GM12878 (cell line): ENCODE data around the gene CMSS1. TPM values are rescaled to one million over a fixed set of nuclear protein-coding genes. Genes with fewer than 3 reads are reported as not detected.

ENCODE experiments used
- ATAC-seq: fragments of 200-7000 bp; cut with Tn5 transposase; 3 replicates; pipeline ENCODE4 v1.9.1; 2020; ENCODE audit warnings: mild to moderate bottlenecking, moderate library complexity
- BruUV-seq: library from RNA; stranded (reverse); fragments of 400-500 nt; replicated peaks from 2 replicates; lab custom pipeline; 2021; lab: Mats Ljungman, UMichigan
- CTCF ChIA-PET: fragments of 300-600 bp; sonication (Branson Sonifier 250); formaldehyde crosslinking; extraction: SDS; loops from one replicate; lab custom pipeline; 2021; ENCODE audit warnings: inconsistent platforms; lab: Yijun Ruan, JAX
- POLR2A ChIA-PET: fragments of 350-600 bp; formaldehyde crosslinking; extraction: SDS; loops from one replicate; lab custom pipeline; 2021; ENCODE audit warnings: inconsistent platforms; lab: Charles Lee
- RAD21 ChIA-PET: fragments of 300-600 bp; sonication (Branson Sonifier 250); formaldehyde crosslinking; loops from one replicate; lab custom pipeline; 2023; ENCODE audit warnings: antibody characterized with exemption; ENCODE audit not compliant: unreplicated experiment; lab: Charles Lee
- SMC1A ChIA-PET: fragments of 300-600 bp; sonication (Branson Sonifier 250); formaldehyde crosslinking; loops from one replicate; lab custom pipeline; 2023; ENCODE audit not compliant: unreplicated experiment, uncharacterized antibody; lab: Charles Lee
- DNase-seq: peaks from one replicate; pipeline ENCODE4 v3.0.0-alpha.2; 2011; ENCODE audit warnings: low read depth, low spot score
- FAIRE-seq: peaks from 3 replicates; lab custom pipeline; 2011; peaks lifted over from hg19 to GRCh38; lab: Jason Lieb, UNC
- H2AFZ ChIP-seq: 2 replicates; pipeline ENCODE4 v1.6.0; 2011; ENCODE audit warnings: low read depth, low read length, control low read depth; ENCODE audit not compliant: control insufficient read depth
- H3K27ac ChIP-seq: 2 replicates; pipeline ENCODE4 v1.5.1; 2011; ENCODE audit warnings: control low read depth; ENCODE audit not compliant: control insufficient read depth, insufficient read depth
- H3K27me3 ChIP-seq, 2 experiments: replicated peaks in 1 of 2; 2 replicates each; pipeline versions ENCODE4 v1.6.0 to v1.6.1; 2011; ENCODE audit warnings: low read length in 1 of 2; ENCODE audit not compliant: control insufficient read depth in 2 of 2, insufficient read depth in 2 of 2
- H3K36me3 ChIP-seq, 2 experiments: 2 replicates each; pipeline ENCODE4 v1.5.1; 2011; ENCODE audit warnings: low read length in 1 of 2; ENCODE audit not compliant: control insufficient read depth in 2 of 2, insufficient read depth in 2 of 2
- H3K4me1 ChIP-seq: 2 replicates; pipeline ENCODE4 v1.6.1; 2011; ENCODE audit warnings: mild to moderate bottlenecking, low read length, moderate library complexity, mixed read lengths; ENCODE audit not compliant: control insufficient read depth, insufficient read depth
- H3K4me2 ChIP-seq: 2 replicates; pipeline ENCODE4 v1.6.0; 2011; ENCODE audit warnings: control low read depth; ENCODE audit not compliant: control insufficient read depth, insufficient read depth
- H3K4me3 ChIP-seq: fragments of 200-600 bp; sonication (generic); 2 replicates; pipeline ENCODE4 v1.5.1; 2016
- H3K79me2 ChIP-seq: 2 replicates; pipeline ENCODE4 v1.6.0; 2011; ENCODE audit warnings: low read length; ENCODE audit not compliant: control insufficient read depth, insufficient read depth
- H3K9ac ChIP-seq: 2 replicates; pipeline ENCODE4 v1.8.0; 2011; ENCODE audit warnings: low read length, control low read depth, mixed read lengths; ENCODE audit not compliant: control insufficient read depth, insufficient read depth
- H3K9me3 ChIP-seq: replicated peaks from 3 replicates; pipeline ENCODE4 v1.5.1; 2011; ENCODE audit warnings: mild to moderate bottlenecking, low read length; ENCODE audit not compliant: control insufficient read depth, insufficient read depth
- H4K20me1 ChIP-seq: 2 replicates; pipeline ENCODE4 v1.6.0; 2011; ENCODE audit not compliant: control insufficient read depth, insufficient read depth
- BACH1 ChIP-seq: fragments of 450-650 bp; IDR thresholded peaks from 2 replicates; pipeline ENCODE4 v1.6.1; 2017; ENCODE audit warnings: mild to moderate bottlenecking, borderline replicate concordance
- FOS ChIP-seq: IDR thresholded peaks from 3 replicates; pipeline ENCODE4 v1.6.1; 2011; ENCODE audit warnings: borderline replicate concordance; ENCODE audit not compliant: insufficient read length; ENCODE audit errors: extremely low read depth
- FOXK2 ChIP-seq: fragments of 450-650 bp; IDR thresholded peaks from 2 replicates; pipeline ENCODE4 v1.6.1; 2017; ENCODE audit warnings: mild to moderate bottlenecking, moderate library complexity
- MYC ChIP-seq: IDR thresholded peaks from 2 replicates; pipeline ENCODE4 v1.6.1; 2011; ENCODE audit warnings: mild to moderate bottlenecking, low read length, moderate library complexity, inconsistent platforms; ENCODE audit not compliant: insufficient read depth, insufficient replicate concordance, insufficient read length, severe bottlenecking
- NFXL1 ChIP-seq: fragments of 450-650 bp; IDR thresholded peaks from 2 replicates; pipeline ENCODE4 v1.6.1; 2017; ENCODE audit warnings: antibody characterized with exemption, mild to moderate bottlenecking, borderline replicate concordance
- NR2C1 ChIP-seq: fragments of 450-650 bp; IDR thresholded peaks from 2 replicates; pipeline ENCODE4 v1.6.1; 2017; ENCODE audit warnings: antibody characterized with exemption, mild to moderate bottlenecking, moderate library complexity
- PAX8 ChIP-seq: fragments of 450-650 bp; IDR thresholded peaks from 2 replicates; pipeline ENCODE4 v1.6.1; 2017; ENCODE audit warnings: mild to moderate bottlenecking, moderate library complexity
- POLR2AphosphoS5 ChIP-seq: IDR thresholded peaks from 2 replicates; pipeline ENCODE4 v1.6.1; 2011; ENCODE audit warnings: mild to moderate bottlenecking, low read length, inconsistent platforms
- POU2F2 ChIP-seq: IDR thresholded peaks from 3 replicates; pipeline ENCODE4 v1.6.1; 2011; ENCODE audit warnings: low read depth, mild to moderate bottlenecking, low read length, borderline replicate concordance
- SREBF1 ChIP-seq: IDR thresholded peaks from 2 replicates; pipeline ENCODE4 v1.6.1; 2012; ENCODE audit warnings: mild to moderate bottlenecking, low read length
- TAF1 ChIP-seq: IDR thresholded peaks from 2 replicates; pipeline ENCODE4 v1.6.1; 2011; ENCODE audit warnings: mild to moderate bottlenecking, low read depth, low read length, borderline replicate concordance
- TCF3 ChIP-seq: IDR thresholded peaks from 2 replicates; pipeline ENCODE4 v1.6.1; 2012; ENCODE audit warnings: low read depth, mild to moderate bottlenecking, low read length, borderline replicate concordance; ENCODE audit not compliant: insufficient read depth
- YY1 ChIP-seq: IDR thresholded peaks from 2 replicates; pipeline ENCODE4 v1.6.1; 2011; ENCODE audit warnings: low read depth, mild to moderate bottlenecking, low read length
- WGBS: methylation state at CpG from one replicate; pipeline ENCODE4 v1.1.6; 2016; ENCODE audit warnings: low lambda C conversion rate; ENCODE audit not compliant: insufficient replicate concordance, insufficient coverage; ENCODE audit errors: missing lambda C conversion rate; 5-methylcytosine and 5-hydroxymethylcytosine counted together
- in situ Hi-C: fragments of 300-500 bp; cut with MboI; formaldehyde crosslinking; loops from 9 replicates; pipeline ENCODE4 v1.14.3; 2018; ENCODE audit warnings: mixed read lengths
- intact Hi-C: fragments of 100-400 bp; cut with micrococcal nuclease; formaldehyde crosslinking; loops from one replicate; pipeline ENCODE4 v1.14.2; 2022; ENCODE audit not compliant: unreplicated experiment
- polyA plus RNA-seq, 11 experiments: library from polyadenylated mRNA; depleted of rRNA in 4 of 11; unstranded in 6 of 11; stranded (reverse) in 5 of 11; fragments of >200 nt; fragmentation: Nextera tagmentation in 4 of 11; fragmentation: Illumina TruSeq in 1 of 11; extraction: Ambion mirVana in 4 of 11; extraction: Trizol in 1 of 11; gene quantifications; 1 replicate in 1 of 11; 2 replicates in 10 of 11; pipeline versions ENCODE4 v1.2.1 to v1.2.3, GENCODE V29; 2011 to 2016; ENCODE audit warnings: inconsistent platforms in 2 of 11, missing spikeins in 2 of 11, low read depth in 1 of 11
- total RNA-seq, 4 experiments: library from RNA; depleted of rRNA in 3 of 4; stranded (reverse); fragments of >200 nt in 3 of 4; fragmentation: Illumina TruSeq in 1 of 4; extraction: Trizol in 1 of 4; gene quantifications; 2 replicates each; pipeline versions ENCODE4 v1.2.1 to v1.2.3, GENCODE V29; 2013 to 2021
- TF ChIP-seq, protein P1 (sequence below), 3 experiments: IDR thresholded peaks in 2 of 3; conservative IDR thresholded peaks in 1 of 3; 2 replicates each; pipeline ENCODE4 v1.5.1; 2011; ENCODE audit warnings: low read depth in 3 of 3, low read length in 3 of 3, mild to moderate bottlenecking in 3 of 3, control low read depth in 2 of 3, moderate library complexity in 2 of 3, inconsistent platforms in 1 of 3, mixed read lengths in 1 of 3; ENCODE audit not compliant: control insufficient read depth in 2 of 3, insufficient read depth in 1 of 3; ENCODE audit errors: extremely low read depth in 1 of 3
- TF ChIP-seq, protein P2 (sequence below): IDR thresholded peaks from 2 replicates; pipeline ENCODE4 v1.6.1; 2012; ENCODE audit warnings: low read depth, low read length, improper control_type of control experiment
- TF ChIP-seq, protein P3 (sequence below): fragments of 450-650 bp; formaldehyde crosslinking; IDR thresholded peaks from 2 replicates; pipeline ENCODE4 v1.4.0; 2020; ENCODE audit warnings: mild to moderate bottlenecking, moderate library complexity

The CMSS1 gene
- total and polyA plus RNA-seq, 10 of the 15 experiments (the other 5 are each of a cell fraction or from before 2014, with no cell fraction given) = 31.0 to 118 (median 70.1) TPM

DNA sequence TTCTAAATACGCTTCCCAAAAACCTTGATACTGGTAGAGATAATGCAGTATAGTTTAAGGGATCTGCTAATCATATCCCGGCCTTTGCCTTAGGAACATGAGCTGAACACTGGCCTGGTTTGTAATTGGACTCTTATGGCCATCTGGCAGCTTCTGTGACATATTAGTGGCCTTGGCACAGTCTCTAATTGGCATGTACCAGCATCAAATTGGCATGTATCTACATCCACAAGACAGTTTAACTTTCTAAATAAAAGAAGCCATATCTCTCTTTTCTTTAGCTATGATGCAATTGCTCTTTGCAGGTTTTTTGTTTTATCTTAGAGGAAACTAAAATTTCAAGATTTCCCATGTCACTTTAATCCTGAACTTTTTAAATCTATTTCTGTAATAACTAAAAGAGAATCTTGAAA is 341.3 kb downstream of the CMSS1 start:
- intact Hi-C loops = no loop called here
- 95% methylated on average over 2 of the region's 2 CpGs for WGBS
- no peak overlapping the region for H3K9ac ChIP-seq
- no peaks in the 10 kb centered on the region for H3K79me2 ChIP-seq
- ChIA-PET CTCF (interaction anchor here (1.7 kb wide), 1 partner anchor 17 kb away, joined by 4 read pairs; no protein-coding TSS in a partner anchor), RAD21 (no interaction called here), SMC1A (no interaction called here), POLR2A (no interaction called here)
- H3K4me1 ChIP-seq = no peaks in the 10 kb centered on the region
- H3K4me3 ChIP-seq = no peak overlapping the region
- peaks cover 3% of the 10 kb centered on the region; the same call in 2 of the 3 replicates for H3K9me3 ChIP-seq
- H3K36me3 ChIP-seq = no peaks in the 10 kb centered on the region
- DNase-seq (no peak), FAIRE-seq (no peak), ATAC-seq (no peak)
- H3K27me3 ChIP-seq = no peaks in the 10 kb centered on the region
- BruUV-seq = no TSS peak
- H4K20me1 ChIP-seq = no peaks in the 10 kb centered on the region
- in situ Hi-C loops = no loop called here
- no peak overlapping the region for H2AFZ ChIP-seq
- H3K27ac ChIP-seq = no peak overlapping the region
- no peak overlapping the region for H3K4me2 ChIP-seq
- TF ChIP-seq, protein P1, sequence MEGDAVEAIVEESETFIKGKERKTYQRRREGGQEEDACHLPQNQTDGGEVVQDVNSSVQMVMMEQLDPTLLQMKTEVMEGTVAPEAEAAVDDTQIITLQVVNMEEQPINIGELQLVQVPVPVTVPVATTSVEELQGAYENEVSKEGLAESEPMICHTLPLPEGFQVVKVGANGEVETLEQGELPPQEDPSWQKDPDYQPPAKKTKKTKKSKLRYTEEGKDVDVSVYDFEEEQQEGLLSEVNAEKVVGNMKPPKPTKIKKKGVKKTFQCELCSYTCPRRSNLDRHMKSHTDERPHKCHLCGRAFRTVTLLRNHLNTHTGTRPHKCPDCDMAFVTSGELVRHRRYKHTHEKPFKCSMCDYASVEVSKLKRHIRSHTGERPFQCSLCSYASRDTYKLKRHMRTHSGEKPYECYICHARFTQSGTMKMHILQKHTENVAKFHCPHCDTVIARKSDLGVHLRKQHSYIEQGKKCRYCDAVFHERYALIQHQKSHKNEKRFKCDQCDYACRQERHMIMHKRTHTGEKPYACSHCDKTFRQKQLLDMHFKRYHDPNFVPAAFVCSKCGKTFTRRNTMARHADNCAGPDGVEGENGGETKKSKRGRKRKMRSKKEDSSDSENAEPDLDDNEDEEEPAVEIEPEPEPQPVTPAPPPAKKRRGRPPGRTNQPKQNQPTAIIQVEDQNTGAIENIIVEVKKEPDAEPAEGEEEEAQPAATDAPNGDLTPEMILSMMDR (IDR thresholded peaks at IDR 0.05 in 2 of 3, conservative IDR thresholded peaks at IDR 0.05 in 1 of 3; ENCODE audit: control insufficient read depth in 2 of 3, extremely low read depth in 1 of 3, insufficient read depth in 1 of 3, low read depth in 3 of 3, low read length in 3 of 3) = no peak
- TF ChIP-seq TCF3 (no peak), TAF1 (no peak), POLR2AphosphoS5 (no peak), PAX8 (no peak), NFXL1 (no peak), FOS (no peak), FOXK2 (no peak), MYC (no peak), YY1 (no peak), BACH1 (no peak), SREBF1 (no peak), NR2C1 (no peak), POU2F2 (no peak)
- TF ChIP-seq, protein P2, sequence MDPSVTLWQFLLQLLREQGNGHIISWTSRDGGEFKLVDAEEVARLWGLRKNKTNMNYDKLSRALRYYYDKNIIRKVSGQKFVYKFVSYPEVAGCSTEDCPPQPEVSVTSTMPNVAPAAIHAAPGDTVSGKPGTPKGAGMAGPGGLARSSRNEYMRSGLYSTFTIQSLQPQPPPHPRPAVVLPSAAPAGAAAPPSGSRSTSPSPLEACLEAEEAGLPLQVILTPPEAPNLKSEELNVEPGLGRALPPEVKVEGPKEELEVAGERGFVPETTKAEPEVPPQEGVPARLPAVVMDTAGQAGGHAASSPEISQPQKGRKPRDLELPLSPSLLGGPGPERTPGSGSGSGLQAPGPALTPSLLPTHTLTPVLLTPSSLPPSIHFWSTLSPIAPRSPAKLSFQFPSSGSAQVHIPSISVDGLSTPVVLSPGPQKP = no peak
- TF ChIP-seq, protein P3, sequence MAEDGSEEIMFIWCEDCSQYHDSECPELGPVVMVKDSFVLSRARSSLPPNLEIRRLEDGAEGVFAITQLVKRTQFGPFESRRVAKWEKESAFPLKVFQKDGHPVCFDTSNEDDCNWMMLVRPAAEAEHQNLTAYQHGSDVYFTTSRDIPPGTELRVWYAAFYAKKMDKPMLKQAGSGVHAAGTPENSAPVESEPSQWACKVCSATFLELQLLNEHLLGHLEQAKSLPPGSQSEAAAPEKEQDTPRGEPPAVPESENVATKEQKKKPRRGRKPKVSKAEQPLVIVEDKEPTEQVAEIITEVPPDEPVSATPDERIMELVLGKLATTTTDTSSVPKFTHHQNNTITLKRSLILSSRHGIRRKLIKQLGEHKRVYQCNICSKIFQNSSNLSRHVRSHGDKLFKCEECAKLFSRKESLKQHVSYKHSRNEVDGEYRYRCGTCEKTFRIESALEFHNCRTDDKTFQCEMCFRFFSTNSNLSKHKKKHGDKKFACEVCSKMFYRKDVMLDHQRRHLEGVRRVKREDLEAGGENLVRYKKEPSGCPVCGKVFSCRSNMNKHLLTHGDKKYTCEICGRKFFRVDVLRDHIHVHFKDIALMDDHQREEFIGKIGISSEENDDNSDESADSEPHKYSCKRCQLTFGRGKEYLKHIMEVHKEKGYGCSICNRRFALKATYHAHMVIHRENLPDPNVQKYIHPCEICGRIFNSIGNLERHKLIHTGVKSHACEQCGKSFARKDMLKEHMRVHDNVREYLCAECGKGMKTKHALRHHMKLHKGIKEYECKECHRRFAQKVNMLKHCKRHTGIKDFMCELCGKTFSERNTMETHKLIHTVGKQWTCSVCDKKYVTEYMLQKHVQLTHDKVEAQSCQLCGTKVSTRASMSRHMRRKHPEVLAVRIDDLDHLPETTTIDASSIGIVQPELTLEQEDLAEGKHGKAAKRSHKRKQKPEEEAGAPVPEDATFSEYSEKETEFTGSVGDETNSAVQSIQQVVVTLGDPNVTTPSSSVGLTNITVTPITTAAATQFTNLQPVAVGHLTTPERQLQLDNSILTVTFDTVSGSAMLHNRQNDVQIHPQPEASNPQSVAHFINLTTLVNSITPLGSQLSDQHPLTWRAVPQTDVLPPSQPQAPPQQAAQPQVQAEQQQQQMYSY (CRISPR knock-in tag) = no peak
